Choroid plexus epithelial cell (primary cell): ENCODE measurements around the gene ABCA13.

Source experiments
- DNase-seq: peaks from one replicate; pipeline ENCODE4 v3.0.0-alpha.2; 2010; ENCODE audit warnings: low read depth
- H3K4me3 ChIP-seq: 2 replicates; pipeline ENCODE4 v1.5.1; 2011; ENCODE audit warnings: low read depth, mild to moderate bottlenecking, control low read depth, low read length, moderate library complexity
- CTCF ChIP-seq: conservative IDR thresholded peaks from 2 replicates; pipeline ENCODE4 v1.5.1; 2011; ENCODE audit warnings: low read depth, mild to moderate bottlenecking, control low read depth, inconsistent platforms, low read length, moderate library complexity

ABCA13 gene

GRCh38 chr7:48643431-48644013 lies 472.3 kb downstream of the ABCA13 start:
- no peak overlapping the region for H3K4me3 ChIP-seq
- TF ChIP-seq CTCF = no peak
- DNase-seq = no peak

GRCh38 chr7:48658138-48658537 lies 486.9 kb downstream of the ABCA13 start:
- DNase-seq = no peak
- H3K4me3 ChIP-seq = no peak overlapping the region
- TF ChIP-seq CTCF = no peak

GRCh38 chr7:48660306-48660870 lies 489.1 kb downstream of the ABCA13 start:
- H3K4me3 ChIP-seq = no peak overlapping the region
- no peak for TF ChIP-seq CTCF
- DNase-seq = no peak

DNA sequence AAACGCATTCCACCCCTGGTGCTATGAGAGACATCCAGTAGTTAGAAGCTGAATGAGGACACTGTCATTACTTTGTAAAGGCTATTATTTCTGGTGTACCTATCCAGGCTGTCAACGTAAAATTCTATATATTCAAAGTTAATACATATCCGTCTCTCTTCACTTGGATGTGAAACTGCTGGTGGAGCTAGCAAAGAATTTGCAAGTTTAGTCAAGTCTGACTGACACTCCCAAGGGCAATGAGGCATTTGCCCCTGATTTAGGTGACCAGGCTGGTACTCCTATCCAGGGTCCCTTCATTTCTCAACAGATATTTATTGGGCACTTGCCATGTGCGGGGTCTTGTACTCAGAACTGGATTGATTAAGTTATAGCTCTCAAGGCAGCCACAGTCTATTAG lies 493.0 kb downstream of the ABCA13 start:
- no peak for TF ChIP-seq CTCF
- H3K4me3 ChIP-seq = no peak overlapping the region
- DNase-seq = no peak

DNA sequence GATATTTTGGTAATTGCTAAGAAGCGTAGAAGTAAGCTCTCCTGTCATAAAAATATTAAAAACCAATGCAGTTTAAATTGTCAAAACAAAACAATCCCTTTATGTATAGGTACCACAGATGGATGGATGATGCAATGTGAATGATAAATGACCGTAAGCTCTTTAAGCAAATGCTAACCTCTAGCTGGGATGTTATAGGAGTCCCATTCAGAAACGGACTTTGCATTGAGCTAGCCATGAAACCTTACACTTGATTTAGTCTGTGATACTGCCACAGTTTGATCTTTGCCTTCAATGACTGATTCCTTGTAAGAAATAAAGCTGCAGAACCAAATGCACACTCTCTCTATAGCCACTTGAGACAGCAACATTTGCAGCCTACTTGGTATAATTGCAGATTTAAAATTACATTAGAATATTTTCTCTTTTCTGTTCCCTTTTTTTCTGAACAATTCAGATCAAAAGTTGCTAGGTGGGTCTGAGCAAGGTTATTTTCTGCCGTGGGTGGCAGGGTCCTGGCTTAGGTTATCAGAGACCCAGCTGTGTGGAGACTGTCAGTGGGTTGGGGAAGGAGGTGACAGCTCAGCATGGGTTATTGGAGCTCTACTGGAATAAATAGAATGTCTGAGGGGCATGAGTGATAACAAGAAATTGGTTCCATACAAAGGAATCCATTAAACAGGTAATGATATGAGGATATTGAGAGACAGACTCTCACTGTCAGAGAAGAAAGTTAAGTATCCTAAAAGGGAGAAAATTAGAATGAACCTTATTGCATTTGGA lies 494.3 kb downstream of the ABCA13 start:
- TF ChIP-seq CTCF = no peak
- DNase-seq = no peak

GRCh38 chr7:48667407-48667806 lies 496.1 kb downstream of the ABCA13 start:
- TF ChIP-seq CTCF = no peak
- no peak for DNase-seq
- H3K4me3 ChIP-seq = no peak overlapping the region

More for the DNA sequence above, 494.3 kb downstream of the ABCA13 start:
- no peak overlapping the region for H3K4me3 ChIP-seq

GRCh38 chr7:48671656-48672055 lies 500.4 kb downstream of the ABCA13 start:
- H3K4me3 ChIP-seq = no peak overlapping the region
- DNase-seq = no peak
- TF ChIP-seq CTCF = no peak
